ENCODE data around the gene TMEM273. TPM values are rescaled to one million over a fixed set of nuclear protein-coding genes. Genes with fewer than 3 reads are reported as not detected.

Gene TMEM273
- total RNA-seq, 1 donor from 2014 or later: not detected

- TF ChIP-seq CTCF (conservative IDR thresholded peaks at IDR 0.05; ENCODE audit: low read depth, low read length): no peak
- no peak for DNase-seq (ENCODE audit: low read depth)
- H3K4me3 ChIP-seq (ENCODE audit: low read depth, low read length): no peak overlapping the region
These were observed 39.2 kb upstream of the TMEM273 start for GRCh38 chr10:49227406-49227805.

DNA sequence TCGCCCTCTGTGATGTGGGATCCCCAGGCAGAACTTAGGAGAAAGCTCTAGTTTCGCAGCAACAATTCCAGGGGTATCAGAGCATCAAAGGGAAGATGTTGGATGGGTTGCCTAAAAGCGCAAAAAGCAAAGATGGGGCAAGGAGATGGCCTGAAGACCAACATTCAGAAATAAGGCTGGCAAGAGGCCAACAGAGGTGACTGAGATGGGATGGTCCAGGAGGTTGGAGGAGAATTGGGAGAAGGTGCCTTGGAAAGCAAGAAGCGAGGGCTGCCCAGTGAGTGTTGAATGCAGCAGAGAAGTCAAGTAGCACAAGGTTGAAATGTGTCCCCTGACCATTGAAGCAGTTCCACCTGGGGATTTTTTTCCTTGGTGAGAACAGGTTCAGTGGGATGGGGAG lies 38.4 kb upstream of the TMEM273 start:
- TF ChIP-seq CTCF (conservative IDR thresholded peaks at IDR 0.05; ENCODE audit: low read depth, low read length): no peak
- H3K4me3 ChIP-seq (ENCODE audit: low read depth, low read length): no peak overlapping the region

GRCh38 chr10:49225218-49225876 lies 37.2 kb upstream of the TMEM273 start:
- TF ChIP-seq CTCF (conservative IDR thresholded peaks at IDR 0.05; ENCODE audit: low read depth, low read length): no peak
- H3K4me3 ChIP-seq (ENCODE audit: low read depth, low read length): no peak overlapping the region
- no peak for DNase-seq (ENCODE audit: low read depth)

More for the DNA sequence above, 38.4 kb upstream of the TMEM273 start:
- DNase-seq (ENCODE audit: low read depth): no peak

- DNase-seq (ENCODE audit: low read depth): no peak
- TF ChIP-seq CTCF (conservative IDR thresholded peaks at IDR 0.05; ENCODE audit: low read depth, low read length): no peak
- H3K4me3 ChIP-seq (ENCODE audit: low read depth, low read length): no peak overlapping the region
These were observed 35.0 kb upstream of the TMEM273 start for GRCh38 chr10:49223205-49223604.

GRCh38 chr10:49222170-49222569 lies 34.0 kb upstream of the TMEM273 start:
- TF ChIP-seq CTCF (conservative IDR thresholded peaks at IDR 0.05; ENCODE audit: low read depth, low read length): no peak
- DNase-seq (ENCODE audit: low read depth): no peak
- H3K4me3 ChIP-seq (ENCODE audit: low read depth, low read length): no peak overlapping the region

- TF ChIP-seq CTCF (conservative IDR thresholded peaks at IDR 0.05; ENCODE audit: low read depth, low read length): no peak
- DNase-seq (ENCODE audit: low read depth): no peak
- H3K4me3 ChIP-seq (ENCODE audit: low read depth, low read length): no peak overlapping the region
These were observed 32.5 kb upstream of the TMEM273 start for GRCh38 chr10:49220679-49221078.

DNA sequence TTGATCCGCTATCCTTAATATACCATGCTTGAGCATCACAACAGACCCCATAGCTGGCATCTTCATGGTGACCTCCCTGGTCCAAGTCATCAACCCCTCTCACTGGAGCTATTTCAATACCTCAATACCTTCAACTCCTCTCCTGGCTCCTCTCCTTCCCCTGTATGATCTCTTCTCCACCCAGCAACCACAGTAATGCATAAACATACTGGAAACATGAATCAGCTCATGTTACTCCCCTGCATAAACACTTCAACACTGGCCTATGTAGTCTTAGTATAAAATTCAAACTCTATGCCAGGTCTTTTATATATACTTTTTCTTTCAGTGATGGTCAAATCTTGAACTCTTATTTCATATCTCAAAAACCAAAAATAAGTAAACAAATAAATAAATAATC lies 31.8 kb upstream of the TMEM273 start:
- no peak for DNase-seq (ENCODE audit: low read depth)

More for the DNA sequence above, 31.8 kb upstream of the TMEM273 start:
- H3K4me3 ChIP-seq (ENCODE audit: low read depth, low read length): no peak overlapping the region
- no peak for TF ChIP-seq CTCF (conservative IDR thresholded peaks at IDR 0.05; ENCODE audit: low read depth, low read length)
